MCF 10A (cell line): ENCODE results near the gene CRACR2B. TPM values are rescaled to one million over a fixed set of nuclear protein-coding genes. Genes with fewer than 3 reads are reported as not detected.
A peak's percentile ranks its signal among the peaks of the same experiment; 100 is the strongest.

ENCODE experiments used
- BruUV-seq: library from RNA; stranded (reverse); fragments of 400-500 nt; replicated peaks from 2 replicates; lab custom pipeline; 2021; lab: Mats Ljungman, UMichigan
- CTCF ChIA-PET: fragments of 300-600 bp; sonication (Branson Sonifier 250); formaldehyde crosslinking; extraction: SDS; loops from one replicate; lab custom pipeline; 2021; ENCODE audit warnings: antibody characterized with exemption, inconsistent platforms; lab: Yijun Ruan, JAX
- POLR2A ChIA-PET: fragments of 300-600, 350-650 bp; sonication (Branson Sonifier 250); formaldehyde crosslinking; extraction: SDS; loops from one replicate; lab custom pipeline; 2020; ENCODE audit warnings: antibody characterized with exemption, inconsistent platforms; lab: Yijun Ruan, JAX
- DNase-seq: peaks from one replicate; pipeline ENCODE4 v3.0.0-alpha.2; 2018; ENCODE audit not compliant: unreplicated experiment
- H3K27ac Mint-ChIP-seq: one replicate; pipeline ENCODE4 v1.8.0; 2022; ENCODE audit warnings: mild to moderate bottlenecking, low read depth, mixed read lengths; ENCODE audit not compliant: unreplicated experiment
- H3K27me3 Mint-ChIP-seq: one replicate; pipeline ENCODE4 v1.8.0; 2022; ENCODE audit warnings: mixed read lengths; ENCODE audit not compliant: insufficient read depth, unreplicated experiment
- H3K36me3 Mint-ChIP-seq: one replicate; pipeline ENCODE4 v1.8.0; 2022; ENCODE audit warnings: mild to moderate bottlenecking, moderate library complexity, mixed read lengths; ENCODE audit not compliant: insufficient read depth, unreplicated experiment
- H3K4me1 Mint-ChIP-seq: one replicate; pipeline ENCODE4 v1.8.0; 2022; ENCODE audit warnings: mixed read lengths; ENCODE audit not compliant: insufficient read depth, unreplicated experiment
- H3K4me3 Mint-ChIP-seq: one replicate; pipeline ENCODE4 v1.8.0; 2022; ENCODE audit warnings: mild to moderate bottlenecking, moderate library complexity, mixed read lengths; ENCODE audit not compliant: unreplicated experiment
- H3K9me3 Mint-ChIP-seq: one replicate; pipeline ENCODE4 v1.8.0; 2022; ENCODE audit warnings: mixed read lengths; ENCODE audit not compliant: unreplicated experiment
- CTCF ChIP-seq: fragments of 200-600 bp; IDR thresholded peaks from one replicate; pipeline ENCODE4 v1.8.0; 2022; ENCODE audit warnings: antibody characterized with exemption, mild to moderate bottlenecking; ENCODE audit not compliant: unreplicated experiment
- intact Hi-C: fragments of 100-400 bp; cut with micrococcal nuclease; formaldehyde crosslinking; loops from 2 replicates; pipeline ENCODE4 v1.14.1; 2022
- total RNA-seq: library from RNA; stranded (reverse); gene quantifications from 2 replicates; pipeline ENCODE4 v1.2.3, GENCODE V29; 2022

Gene CRACR2B
- total RNA-seq, 1 experiment from 2014 or later = 1.2 TPM

- Mint-ChIP-seq H3K4me3 (peak overlapping the region; percentile 95), H3K9me3 (no peaks in the 10 kb centered on the region), H3K4me1 (peaks cover 12% of the 10 kb centered on the region), H3K27me3 (no peaks in the 10 kb centered on the region), H3K36me3 (peaks cover 48% of the 10 kb centered on the region), H3K27ac (peak overlapping the region; percentile 97)
- CTCF ChIA-PET = no interaction called here
- intact Hi-C loops = no loop called here
- no peak for DNase-seq
- POLR2A ChIA-PET = interaction anchor here (0.6 to 8.3 kb wide), 20 partner anchors 9 to 304 kb away, joined by 3 to 149 read pairs (median 6); partner anchors contain the start of genes CD151, GATD1, IRF7 and PHRF1
- TF ChIP-seq CTCF = no peak
- TSS peak; percentile 74 for BruUV-seq
Observed at GRCh38 chr11:810040-810567, 17.6 kb upstream of the CRACR2B start.

GRCh38 chr11:811446-812245 is 16.1 kb upstream of the CRACR2B start:
- Mint-ChIP-seq H3K4me1 (peaks cover 12% of the 10 kb centered on the region), H3K9me3 (no peaks in the 10 kb centered on the region), H3K4me3 (peak overlapping the region; percentile 95), H3K27me3 (no peaks in the 10 kb centered on the region), H3K36me3 (peaks cover 40% of the 10 kb centered on the region), H3K27ac (no peak overlapping the region)
- DNase-seq = peak; percentile 51
- BruUV-seq = no TSS peak
- ChIA-PET CTCF (interaction anchor here (0.6 kb wide), 2 partner anchors 36 to 164 kb away, joined by 3 to 4 read pairs; no protein-coding TSS in a partner anchor), POLR2A (interaction anchor here (0.7 to 2.0 kb wide), 12 partner anchors 9 to 116 kb away, joined by 3 to 31 read pairs (median 4); partner anchors contain the start of genes CD151, DEAF1, PNPLA2 and TSPAN4)
- no peak for TF ChIP-seq CTCF
- intact Hi-C loops = no loop called here

GRCh38 chr11:812390-812789 is 15.3 kb upstream of the CRACR2B start:
- intact Hi-C loops = no loop called here
- Mint-ChIP-seq H3K9me3 (no peaks in the 10 kb centered on the region), H3K27ac (no peak overlapping the region), H3K27me3 (no peaks in the 10 kb centered on the region), H3K4me3 (no peak overlapping the region), H3K36me3 (peaks cover 40% of the 10 kb centered on the region), H3K4me1 (peaks cover 12% of the 10 kb centered on the region)
- no TSS peak for BruUV-seq
- TF ChIP-seq CTCF = no peak
- ChIA-PET POLR2A (interaction anchor here (0.7 to 2.0 kb wide), 6 partner anchors 8 to 32 kb away, joined by 3 to 16 read pairs (median 4); partner anchors contain the start of gene CD151), CTCF (interaction anchor here (1.2 kb wide), 1 partner anchor 35 kb away, joined by 3 read pairs; no protein-coding TSS in a partner anchor)
- no peak for DNase-seq

GRCh38 chr11:813072-813455 is 14.7 kb upstream of the CRACR2B start:
- POLR2A ChIA-PET = interaction anchor here (0.8 to 1.1 kb wide), 2 partner anchors 9 to 21 kb away, joined by 3 to 4 read pairs; no protein-coding TSS in a partner anchor
- Mint-ChIP-seq H3K9me3 (no peaks in the 10 kb centered on the region), H3K36me3 (peaks cover 40% of the 10 kb centered on the region), H3K27ac (no peak overlapping the region), H3K4me1 (peaks cover 7% of the 10 kb centered on the region), H3K4me3 (no peak overlapping the region), H3K27me3 (no peaks in the 10 kb centered on the region)
- no peak for TF ChIP-seq CTCF
- no TSS peak for BruUV-seq
- DNase-seq = no peak
- intact Hi-C loops = no loop called here
- CTCF ChIA-PET = interaction anchor here (1.2 kb wide), 1 partner anchor 34 kb away, joined by 3 read pairs; no protein-coding TSS in a partner anchor
